HG02642 (cell line): Measurements from ENCODE around the gene ARHGAP19.

Experiments
- ATAC-seq: cut with Tn5 transposase; IDR thresholded peaks from one replicate; pipeline ENCODE4 v1.9.1; 2021; ENCODE audit warnings: mild to moderate bottlenecking; ENCODE audit not compliant: unreplicated experiment, poor library complexity

The ARHGAP19 gene

DNA sequence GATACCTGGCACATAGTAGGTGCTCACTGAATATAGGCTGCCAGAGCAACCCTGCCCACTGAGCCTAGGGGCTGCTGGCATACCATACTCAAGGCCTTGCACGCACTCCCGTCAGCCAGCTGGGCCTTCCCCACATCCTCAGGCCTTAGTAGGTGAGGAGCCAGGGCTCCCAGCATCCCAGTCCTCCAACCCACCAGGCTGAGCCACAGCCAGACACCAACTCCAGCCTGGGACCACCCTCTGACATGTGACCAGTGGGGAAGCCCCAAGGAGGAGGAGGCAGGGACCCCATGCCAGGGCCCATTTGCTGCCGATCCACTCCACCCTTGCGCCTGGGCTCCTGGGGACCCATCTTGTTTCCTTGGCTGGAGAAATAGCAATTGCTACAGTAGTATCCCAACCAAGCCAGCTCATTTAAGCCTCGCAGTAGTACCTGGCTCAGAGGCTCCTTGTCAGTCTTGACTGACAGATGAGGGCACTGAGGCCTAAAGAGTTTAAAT, 118.1 kb downstream of the ARHGAP19 start:
- ATAC-seq, result no peak

DNA sequence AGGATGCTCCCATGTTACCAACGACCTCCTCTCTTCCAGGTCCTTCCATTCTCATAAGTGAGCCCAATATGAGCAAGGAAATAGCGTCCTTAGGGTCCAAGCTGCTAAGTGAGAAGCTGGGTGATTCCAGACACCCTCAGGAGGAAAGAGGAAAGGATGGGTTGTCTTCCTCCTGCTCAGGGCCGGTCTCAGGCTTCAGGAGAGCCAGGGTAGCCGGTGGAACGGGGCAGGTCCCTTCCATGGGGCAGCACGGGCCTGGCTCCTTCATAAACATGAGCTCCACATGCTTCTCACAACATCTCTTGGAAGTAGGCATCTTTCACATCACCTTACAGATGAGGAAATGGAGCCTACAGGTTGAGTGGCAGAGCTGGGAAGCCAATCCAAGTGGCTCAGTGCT, 119.4 kb downstream of the ARHGAP19 start:
- ATAC-seq, result no peak
